ENCODE measurements around the gene NDOR1. TPM values are rescaled to one million over a fixed set of nuclear protein-coding genes. Genes with fewer than 3 reads are reported as not detected.

Gene NDOR1
- polyA plus RNA-seq, 3 donors = 4.4 to 26.9 (median 5.2) TPM

DNA sequence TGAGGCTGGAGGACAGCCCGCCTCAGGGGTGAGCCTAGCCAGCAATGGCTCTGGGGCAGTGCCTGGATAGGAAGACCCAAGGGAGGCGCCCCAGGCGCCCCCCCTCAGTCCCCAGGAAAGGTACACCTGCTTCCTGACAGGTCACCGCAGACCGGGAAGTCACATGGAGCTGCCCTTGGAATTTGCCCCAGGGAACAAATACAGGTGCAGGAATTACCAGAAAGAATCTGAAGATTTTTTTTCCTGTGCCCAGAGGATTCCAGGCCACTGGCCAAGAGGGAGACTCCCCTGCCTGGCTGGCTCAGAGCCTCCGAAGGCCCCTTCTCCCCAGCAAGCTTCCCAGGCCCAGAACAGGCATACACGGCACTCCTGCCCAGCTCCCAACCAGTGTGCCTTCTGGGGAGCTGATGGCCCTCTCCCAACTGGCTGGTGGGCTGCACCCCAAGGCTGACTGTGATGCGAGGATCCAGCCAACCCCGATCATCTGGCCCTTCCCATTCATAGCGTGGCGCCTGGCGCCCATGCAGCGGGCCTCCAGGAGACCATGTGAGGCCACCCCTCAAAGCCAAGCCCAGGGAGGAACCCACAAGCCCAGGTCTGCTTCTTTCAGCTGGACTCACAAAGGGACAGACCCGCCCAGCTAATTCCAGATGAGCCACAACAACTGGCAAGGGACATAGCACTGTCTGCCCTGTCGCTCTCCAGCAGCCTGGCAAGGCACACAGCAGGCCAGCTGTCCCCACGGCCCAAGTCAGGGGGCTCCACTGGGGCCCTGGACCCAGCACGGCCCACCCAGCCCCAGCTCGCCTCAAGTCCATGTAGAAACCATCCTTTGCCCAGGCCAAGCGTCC lies 7.2 kb upstream of the NDOR1 start:
- WGBS (ENCODE audit: insufficient coverage) = 94% methylated on average over 19 of the region's 19 CpGs
- no peak overlapping the region for H2AFZ ChIP-seq (ENCODE audit: insufficient read depth, low read depth, low read length, poor library complexity, severe bottlenecking)
- peaks cover 28 to 37% of the 10 kb centered on the region in 2 donors for H3K4me1 ChIP-seq (ENCODE audit: control insufficient read depth in 1 of 2, insufficient read depth in 2 of 2, low read length in 2 of 2)
- Mint-ChIP-seq H3K4me3 (no peak overlapping the region), H3K27me3 (ENCODE audit: low read depth in 3 of 3) (peaks cover 0 to 4% (median 0%) of the 10 kb centered on the region in 3 donors), H3K27ac (no peak overlapping the region), H3K4me1 (peaks cover 31% of the 10 kb centered on the region), H3K9me3 (no peaks in the 10 kb centered on the region), H3K36me3 (peaks cover 0 to 2% of the 10 kb centered on the region in 2 donors)
- H3K4me3 ChIP-seq (replicated peaks in 1 of 3; ENCODE audit: low read depth in 2 of 3, low read length in 3 of 3) = no peak overlapping the region
- no peak overlapping the region for H3K27ac ChIP-seq (ENCODE audit: low read depth in 1 of 2, low read length in 2 of 2)
- TF ChIP-seq, protein P1, sequence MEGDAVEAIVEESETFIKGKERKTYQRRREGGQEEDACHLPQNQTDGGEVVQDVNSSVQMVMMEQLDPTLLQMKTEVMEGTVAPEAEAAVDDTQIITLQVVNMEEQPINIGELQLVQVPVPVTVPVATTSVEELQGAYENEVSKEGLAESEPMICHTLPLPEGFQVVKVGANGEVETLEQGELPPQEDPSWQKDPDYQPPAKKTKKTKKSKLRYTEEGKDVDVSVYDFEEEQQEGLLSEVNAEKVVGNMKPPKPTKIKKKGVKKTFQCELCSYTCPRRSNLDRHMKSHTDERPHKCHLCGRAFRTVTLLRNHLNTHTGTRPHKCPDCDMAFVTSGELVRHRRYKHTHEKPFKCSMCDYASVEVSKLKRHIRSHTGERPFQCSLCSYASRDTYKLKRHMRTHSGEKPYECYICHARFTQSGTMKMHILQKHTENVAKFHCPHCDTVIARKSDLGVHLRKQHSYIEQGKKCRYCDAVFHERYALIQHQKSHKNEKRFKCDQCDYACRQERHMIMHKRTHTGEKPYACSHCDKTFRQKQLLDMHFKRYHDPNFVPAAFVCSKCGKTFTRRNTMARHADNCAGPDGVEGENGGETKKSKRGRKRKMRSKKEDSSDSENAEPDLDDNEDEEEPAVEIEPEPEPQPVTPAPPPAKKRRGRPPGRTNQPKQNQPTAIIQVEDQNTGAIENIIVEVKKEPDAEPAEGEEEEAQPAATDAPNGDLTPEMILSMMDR (IDR thresholded peaks at IDR 0.05) = no peak
- H4K20me1 ChIP-seq (ENCODE audit: insufficient read depth, low read length) = peaks cover 21% of the 10 kb centered on the region
- peaks cover 26% of the 10 kb centered on the region for H3K79me2 ChIP-seq (ENCODE audit: insufficient read depth, low read length)
- H3K36me3 ChIP-seq (replicated peaks in 1 of 2; ENCODE audit: control insufficient read depth in 1 of 2, insufficient read depth in 2 of 2, low read length in 2 of 2) = peaks cover 0 to 2% of the 10 kb centered on the region in 2 donors
- peak overlapping the region; percentile 0 for H3K4me2 ChIP-seq (replicated peaks; ENCODE audit: extremely low read depth, low read length, poor library complexity, severe bottlenecking)
- no peaks in the 10 kb centered on the region for H3K9me3 ChIP-seq (replicated peaks in 1 of 2; ENCODE audit: control insufficient read depth in 1 of 2, insufficient read depth in 1 of 2, low read length in 2 of 2)
- intact Hi-C loops (cut with micrococcal nuclease) = no loop called here
- no peak for DNase-seq
- no peak overlapping the region for H3K9ac ChIP-seq (ENCODE audit: insufficient read depth, low read length, poor library complexity, severe bottlenecking)
- H3K27me3 ChIP-seq (ENCODE audit: control insufficient read depth in 2 of 2, insufficient read depth in 2 of 2, low read length in 2 of 2) = peaks cover 0 to 4% of the 10 kb centered on the region in 2 donors

DNA sequence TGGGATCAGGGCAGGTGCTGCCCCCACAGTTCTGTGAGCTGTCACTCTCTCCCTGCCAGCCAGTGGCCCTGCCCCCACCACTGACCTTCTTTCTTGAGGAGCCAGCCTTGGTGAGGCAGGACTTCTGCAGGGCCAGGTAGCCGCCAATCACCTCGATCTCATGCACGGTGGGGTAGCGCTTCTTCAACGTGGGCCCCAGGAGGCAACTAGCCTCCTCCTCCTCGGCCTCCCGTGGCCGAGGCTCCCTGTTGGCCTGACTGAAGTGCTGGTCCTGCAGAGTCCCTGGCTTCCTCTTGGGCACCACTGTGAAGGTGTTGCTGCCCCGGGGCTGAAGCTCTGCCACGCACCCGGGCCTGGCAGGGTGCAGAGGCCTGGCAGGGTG lies 6.6 kb upstream of the NDOR1 start:
- H2AFZ ChIP-seq (ENCODE audit: insufficient read depth, low read depth, low read length, poor library complexity, severe bottlenecking) = no peak overlapping the region
- no peak overlapping the region for H3K27ac ChIP-seq (ENCODE audit: low read depth in 1 of 2, low read length in 2 of 2)
- peak overlapping the region in 1 of 3 experiments; percentile 41 for H3K4me3 ChIP-seq (replicated peaks in 1 of 3; ENCODE audit: low read depth in 2 of 3, low read length in 3 of 3)
- Mint-ChIP-seq H3K36me3 (peaks cover 0 to 2% of the 10 kb centered on the region in 2 donors), H3K27ac (no peak overlapping the region), H3K4me3 (no peak overlapping the region), H3K4me1 (peaks cover 32% of the 10 kb centered on the region), H3K27me3 (ENCODE audit: low read depth in 3 of 3) (peaks cover 0 to 4% (median 0%) of the 10 kb centered on the region in 3 donors), H3K9me3 (no peaks in the 10 kb centered on the region)
- peaks cover 21% of the 10 kb centered on the region for H4K20me1 ChIP-seq (ENCODE audit: insufficient read depth, low read length)
- no peak for DNase-seq
- H3K27me3 ChIP-seq (ENCODE audit: control insufficient read depth in 2 of 2, insufficient read depth in 2 of 2, low read length in 2 of 2) = peaks cover 0 to 4% of the 10 kb centered on the region in 2 donors
- peaks cover 0 to 2% of the 10 kb centered on the region in 2 donors for H3K36me3 ChIP-seq (replicated peaks in 1 of 2; ENCODE audit: control insufficient read depth in 1 of 2, insufficient read depth in 2 of 2, low read length in 2 of 2)
- no peaks in the 10 kb centered on the region for H3K9me3 ChIP-seq (replicated peaks in 1 of 2; ENCODE audit: control insufficient read depth in 1 of 2, insufficient read depth in 1 of 2, low read length in 2 of 2)
- H3K4me2 ChIP-seq (replicated peaks; ENCODE audit: extremely low read depth, low read length, poor library complexity, severe bottlenecking) = peak overlapping the region; percentile 0
- H3K4me1 ChIP-seq (ENCODE audit: control insufficient read depth in 1 of 2, insufficient read depth in 2 of 2, low read length in 2 of 2) = peaks cover 28 to 41% of the 10 kb centered on the region in 2 donors
- intact Hi-C loops (cut with micrococcal nuclease) = no loop called here
- H3K9ac ChIP-seq (ENCODE audit: insufficient read depth, low read length, poor library complexity, severe bottlenecking) = no peak overlapping the region
- peaks cover 31% of the 10 kb centered on the region for H3K79me2 ChIP-seq (ENCODE audit: insufficient read depth, low read length)
- WGBS (ENCODE audit: insufficient coverage) = 86% methylated on average over 7 of the region's 11 CpGs
- TF ChIP-seq, protein P1 (IDR thresholded peaks at IDR 0.05) = no peak

Data from CD14-positive monocyte (primary cell).